Endothelial cell of umbilical vein (primary cell): ENCODE data around the gene PRR5. TPM values are rescaled to one million over a fixed set of nuclear protein-coding genes. Genes with fewer than 3 reads are reported as not detected.

Experiments used
- BruUV-seq: library from RNA; stranded (reverse); fragments of 400-500 nt; replicated peaks from 2 replicates; lab custom pipeline; 2021; lab: Mats Ljungman, UMichigan
- CTCF ChIA-PET: fragments of 300-600, 350-600 bp; sonication (Branson Sonifier 250); formaldehyde crosslinking; loops from one replicate; lab custom pipeline; 2021; ENCODE audit warnings: antibody characterized with exemption, inconsistent platforms; lab: Charles Lee
- POLR2A ChIA-PET: fragments of 300-600, 350-600 bp; sonication (Branson Sonifier 250); formaldehyde crosslinking; loops from one replicate; lab custom pipeline; 2021; ENCODE audit warnings: antibody characterized with exemption, inconsistent platforms; lab: Charles Lee
- DNase-seq: peaks from one replicate; pipeline ENCODE4 v3.0.0-alpha.2; 2011; ENCODE audit warnings: low read depth, low spot score
- FAIRE-seq: peaks from 2 replicates; lab custom pipeline; 2011; peaks lifted over from hg19 to GRCh38; lab: Jason Lieb, UNC
- H2AFZ ChIP-seq: 2 replicates; pipeline ENCODE4 v1.6.0; 2012; ENCODE audit warnings: low read depth, low read length, control low read depth, inconsistent platforms
- H3K27ac ChIP-seq: 2 replicates; pipeline ENCODE4 v1.5.1; 2011; ENCODE audit warnings: low read depth, mild to moderate bottlenecking, control low read depth, low read length, moderate library complexity; ENCODE audit not compliant: insufficient read depth
- H3K27me3 ChIP-seq, 2 experiments: 2 replicates each; pipeline versions ENCODE4 v1.6.0 to v1.6.1; 2011; ENCODE audit warnings: low read length in 2 of 2, mixed read lengths in 1 of 2; ENCODE audit not compliant: control insufficient read depth in 2 of 2, insufficient read depth in 2 of 2
- H3K36me3 ChIP-seq, 2 experiments: 2 replicates in 1 of 2; 3 replicates in 1 of 2; pipeline ENCODE4 v1.5.1; 2011; ENCODE audit warnings: low read length in 2 of 2, mild to moderate bottlenecking in 1 of 2, moderate library complexity in 1 of 2; ENCODE audit not compliant: control insufficient read depth in 2 of 2, insufficient read depth in 2 of 2; ENCODE audit errors: extremely low read depth in 1 of 2
- H3K4me1 ChIP-seq: 3 replicates; pipeline ENCODE4 v1.5.1; 2011; ENCODE audit warnings: mild to moderate bottlenecking, low read length; ENCODE audit not compliant: control insufficient read depth, insufficient read depth; ENCODE audit errors: extremely low read depth
- H3K4me2 ChIP-seq: 2 replicates; pipeline ENCODE4 v1.6.1; 2011; ENCODE audit warnings: low read length, control low read depth, mixed read lengths; ENCODE audit not compliant: insufficient read depth
- H3K4me3 ChIP-seq, 3 experiments: fragments of 200-600 bp in 1 of 3; sonication (generic), shearing (Covaris generic) in 1 of 3; replicated peaks in 1 of 3; 2 replicates each; pipeline ENCODE4 v1.5.1; 2011 to 2016; ENCODE audit warnings: control low read depth in 3 of 3, low read length in 3 of 3, mild to moderate bottlenecking in 2 of 3, inconsistent platforms in 1 of 3, low read depth in 1 of 3, moderate library complexity in 1 of 3; ENCODE audit not compliant: insufficient read depth in 1 of 3
- H3K79me2 ChIP-seq: 2 replicates; pipeline ENCODE4 v1.6.0; 2012; ENCODE audit warnings: low read length, inconsistent platforms; ENCODE audit not compliant: control insufficient read depth, insufficient read depth
- H3K9ac ChIP-seq: replicated peaks from 2 replicates; pipeline ENCODE3; 2011; ENCODE audit warnings: low read length, control low read depth; ENCODE audit not compliant: insufficient read depth; ENCODE audit errors: extremely low read depth
- H3K9me1 ChIP-seq: replicated peaks from 3 replicates; pipeline ENCODE4 v1.6.0; 2011; ENCODE audit warnings: mild to moderate bottlenecking, low read length; ENCODE audit not compliant: control insufficient read depth, insufficient read depth; ENCODE audit errors: extremely low read depth
- H3K9me3 ChIP-seq: replicated peaks from 2 replicates; pipeline ENCODE4 v1.5.1; 2012; ENCODE audit warnings: low read length, inconsistent platforms; ENCODE audit not compliant: control insufficient read depth, insufficient read depth
- H4K20me1 ChIP-seq: replicated peaks from 2 replicates; pipeline ENCODE3; 2011; ENCODE audit warnings: mild to moderate bottlenecking, low read length; ENCODE audit not compliant: control insufficient read depth, insufficient read depth; ENCODE audit errors: extremely low read depth
- EZH2 ChIP-seq: IDR thresholded peaks from 2 replicates; pipeline ENCODE4 v1.6.1; 2012; ENCODE audit warnings: borderline replicate concordance, low read depth, mild to moderate bottlenecking, moderate library complexity, low read length, inconsistent platforms; ENCODE audit not compliant: severe bottlenecking
- FOS ChIP-seq: IDR thresholded peaks from 2 replicates; pipeline ENCODE4 v1.6.1; 2011; ENCODE audit warnings: mild to moderate bottlenecking, low read length, moderate library complexity, borderline replicate concordance; ENCODE audit not compliant: insufficient read depth
- GATA2 ChIP-seq: IDR thresholded peaks from 2 replicates; pipeline ENCODE4 v1.7.0; 2011; ENCODE audit warnings: low read depth, mild to moderate bottlenecking, moderate library complexity, mixed read lengths, low read length; ENCODE audit not compliant: insufficient read length, insufficient read depth
- JUN ChIP-seq: IDR thresholded peaks from 2 replicates; pipeline ENCODE4 v1.6.1; 2011; ENCODE audit warnings: borderline replicate concordance, low read depth; ENCODE audit not compliant: insufficient read length, insufficient read depth
- MAX ChIP-seq: IDR thresholded peaks from 2 replicates; pipeline ENCODE4 v1.6.1; 2011; ENCODE audit not compliant: insufficient read depth, insufficient read length
- MYC ChIP-seq: IDR thresholded peaks from one replicate; pipeline ENCODE4 v1.6.1; 2011; ENCODE audit warnings: mild to moderate bottlenecking, low read depth, low read length
- POLR2AphosphoS5 ChIP-seq: IDR thresholded peaks from 2 replicates; pipeline ENCODE4 v1.6.1; 2012; ENCODE audit warnings: low read depth, mild to moderate bottlenecking, control low read depth, low read length, moderate library complexity; ENCODE audit not compliant: insufficient read depth
- dilution Hi-C: fragments of 300-500 bp; cut with MboI; formaldehyde crosslinking; loops from one replicate; pipeline ENCODE4 v1.15.0; 2019; ENCODE audit warnings: low sequenced_read_pairs; ENCODE audit not compliant: extremely low pct_ligation_motif_present
- intact Hi-C: fragments of 100-400 bp; cut with micrococcal nuclease; formaldehyde crosslinking; loops from one replicate; pipeline ENCODE4 v1.10.0; 2022
- polyA plus RNA-seq, 4 experiments: library from polyadenylated mRNA; depleted of rRNA in 3 of 4; stranded (reverse) in 3 of 4; unstranded in 1 of 4; fragments of >200 nt; gene quantifications; 2 replicates each; pipeline versions ENCODE4 v1.2.1 to v1.2.3, GENCODE V29; 2011 to 2012; ENCODE audit warnings: missing spikeins in 1 of 4
- total RNA-seq: library from RNA; stranded (reverse); gene quantifications from 2 replicates; pipeline ENCODE4 v1.2.3, GENCODE V29; 2021
- TF ChIP-seq, protein P1 (sequence below), 2 donors: IDR thresholded peaks; 1 replicate in 1 of 2; 2 replicates in 1 of 2; pipeline ENCODE4 v1.5.1; 2011; ENCODE audit warnings: low read length in 2 of 2, mild to moderate bottlenecking in 2 of 2, moderate library complexity in 2 of 2, control low read depth in 1 of 2, inconsistent platforms in 1 of 2, low read depth in 1 of 2; ENCODE audit not compliant: insufficient read depth in 1 of 2; ENCODE audit errors: extremely low read depth in 1 of 2

Gene PRR5
- total and polyA plus RNA-seq, 2 donors (not counting 3 experiments of a cell fraction or from before 2014, with no cell fraction given), result 4.3 to 9.0 TPM

DNA sequence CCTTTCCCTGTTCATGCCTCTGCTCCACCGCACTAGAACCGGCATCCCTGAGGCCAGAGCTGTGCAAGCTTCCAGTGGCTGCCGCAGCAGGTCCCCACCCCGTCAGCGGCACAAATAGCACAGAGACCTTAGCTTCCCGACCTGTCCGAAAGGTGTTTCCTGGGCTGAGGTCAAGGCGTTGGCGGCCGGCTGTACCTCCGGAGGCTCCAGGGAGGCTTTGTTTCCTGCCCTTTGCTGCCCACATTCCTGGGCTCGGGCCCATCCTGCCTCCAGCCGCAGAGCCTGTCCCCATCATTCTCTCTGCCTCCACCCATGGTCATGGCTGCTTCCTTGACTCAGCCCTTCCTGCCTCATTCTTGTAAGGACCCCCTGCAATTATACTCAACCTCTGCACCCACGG is 81.6 kb downstream of the PRR5 start:
- FAIRE-seq (no peak), DNase-seq (no peak)
- Histone ChIP-seq H4K20me1 (no peaks in the 10 kb centered on the region), H3K4me1 (no peaks in the 10 kb centered on the region), H3K4me3 (no peak overlapping the region), H2AFZ (no peak overlapping the region), H3K27me3 (no peaks in the 10 kb centered on the region), H3K79me2 (no peaks in the 10 kb centered on the region), H3K27ac (no peak overlapping the region), H3K9ac (no peak overlapping the region), H3K36me3 (no peaks in the 10 kb centered on the region), H3K9me1 (no peaks in the 10 kb centered on the region), H3K4me2 (no peak overlapping the region), H3K9me3 (no peaks in the 10 kb centered on the region)
- no peak for TF ChIP-seq MAX
- TF ChIP-seq JUN, result no peak
- TF ChIP-seq GATA2, result no peak
- no peak for TF ChIP-seq POLR2AphosphoS5
- TF ChIP-seq MYC, result no peak
- TF ChIP-seq FOS, result no peak
- TF ChIP-seq, protein P1, sequence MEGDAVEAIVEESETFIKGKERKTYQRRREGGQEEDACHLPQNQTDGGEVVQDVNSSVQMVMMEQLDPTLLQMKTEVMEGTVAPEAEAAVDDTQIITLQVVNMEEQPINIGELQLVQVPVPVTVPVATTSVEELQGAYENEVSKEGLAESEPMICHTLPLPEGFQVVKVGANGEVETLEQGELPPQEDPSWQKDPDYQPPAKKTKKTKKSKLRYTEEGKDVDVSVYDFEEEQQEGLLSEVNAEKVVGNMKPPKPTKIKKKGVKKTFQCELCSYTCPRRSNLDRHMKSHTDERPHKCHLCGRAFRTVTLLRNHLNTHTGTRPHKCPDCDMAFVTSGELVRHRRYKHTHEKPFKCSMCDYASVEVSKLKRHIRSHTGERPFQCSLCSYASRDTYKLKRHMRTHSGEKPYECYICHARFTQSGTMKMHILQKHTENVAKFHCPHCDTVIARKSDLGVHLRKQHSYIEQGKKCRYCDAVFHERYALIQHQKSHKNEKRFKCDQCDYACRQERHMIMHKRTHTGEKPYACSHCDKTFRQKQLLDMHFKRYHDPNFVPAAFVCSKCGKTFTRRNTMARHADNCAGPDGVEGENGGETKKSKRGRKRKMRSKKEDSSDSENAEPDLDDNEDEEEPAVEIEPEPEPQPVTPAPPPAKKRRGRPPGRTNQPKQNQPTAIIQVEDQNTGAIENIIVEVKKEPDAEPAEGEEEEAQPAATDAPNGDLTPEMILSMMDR (IDR thresholded peaks at IDR 0.05; ENCODE audit: extremely low read depth in 1 of 2, insufficient read depth in 1 of 2, low read depth in 1 of 2, low read length in 2 of 2), result no peak
- TF ChIP-seq EZH2, result no peak
- ChIA-PET CTCF (interaction anchor here (0.9 kb wide), 1 partner anchor 12 kb away, joined by 3 read pairs; no protein-coding TSS in a partner anchor), POLR2A (interaction anchor here (0.6 kb wide), 1 partner anchor 67 kb away, joined by 7 read pairs; no protein-coding TSS in a partner anchor)
- intact Hi-C loops, result no loop called here
- BruUV-seq, result no TSS peak
- dilution Hi-C loops, result no loop called here
